HepG2 (cell line): ENCODE results near the gene NOSIP. TPM values are rescaled to one million over a fixed set of nuclear protein-coding genes. Genes with fewer than 3 reads are reported as not detected.

Source experiments
- ATAC-seq: fragments of 200-7000 bp; cut with Tn5 transposase; 3 replicates; pipeline ENCODE4 v1.9.1; 2020; ENCODE audit warnings: mild to moderate bottlenecking, moderate library complexity
- BruUV-seq: library from RNA; stranded (reverse); fragments of 400-500 nt; replicated peaks from 2 replicates; lab custom pipeline; 2021; lab: Mats Ljungman, UMichigan
- CTCF ChIA-PET: fragments of 300-600 bp; formaldehyde crosslinking; extraction: SDS; loops from one replicate; lab custom pipeline; 2021; ENCODE audit warnings: low total read pairs, inconsistent platforms, low intra/inter-chr PET ratio; lab: Yijun Ruan, JAX
- POLR2A ChIA-PET: fragments of 350-600 bp; sonication (Branson Sonifier 250); formaldehyde crosslinking; loops from one replicate; lab custom pipeline; 2020; ENCODE audit warnings: antibody characterized with exemption, inconsistent platforms; lab: Yijun Ruan, JAX
- DNase-seq: peaks from one replicate; pipeline ENCODE4 v3.0.0-alpha.2; 2015; ENCODE audit warnings: low spot score
- FAIRE-seq: peaks from 3 replicates; lab custom pipeline; 2011; peaks lifted over from hg19 to GRCh38; lab: Jason Lieb, UNC
- H2AFZ ChIP-seq: one replicate; pipeline ENCODE4 v1.6.1; 2011; ENCODE audit warnings: low read length, inconsistent platforms
- H3K27ac ChIP-seq: fragments of 300-600 bp; 3 replicates; pipeline ENCODE4 v1.8.0; 2011; ENCODE audit warnings: mixed run types, mild to moderate bottlenecking, mixed read lengths, low read length, inconsistent platforms; ENCODE audit not compliant: insufficient read depth; ENCODE audit errors: extremely low read length
- H3K27me3 ChIP-seq, 2 experiments: fragments of 200-600 bp in 1 of 2; 2 replicates in 1 of 2; 3 replicates in 1 of 2; pipeline versions ENCODE4 v1.6.0 to v1.8.0; 2011; ENCODE audit warnings: low read length in 2 of 2, mild to moderate bottlenecking in 2 of 2, moderate library complexity in 2 of 2, inconsistent platforms in 1 of 2; ENCODE audit not compliant: insufficient read depth in 2 of 2, control insufficient read depth in 1 of 2
- H3K36me3 ChIP-seq, 2 experiments: fragments of 200-600 bp in 1 of 2; replicated peaks in 1 of 2; 2 replicates in 1 of 2; 3 replicates in 1 of 2; pipeline versions ENCODE4 v1.5.1 to v1.8.0; 2011; ENCODE audit warnings: low read length in 2 of 2, inconsistent platforms in 1 of 2; ENCODE audit not compliant: insufficient read depth in 2 of 2, control insufficient read depth in 1 of 2
- H3K4me1 ChIP-seq: 2 replicates; pipeline ENCODE4 v1.5.1; 2012; ENCODE audit warnings: low read length, inconsistent platforms; ENCODE audit not compliant: insufficient read depth
- H3K4me2 ChIP-seq: 2 replicates; pipeline ENCODE4 v1.6.0; 2011; ENCODE audit warnings: low read depth, low read length, inconsistent platforms
- H3K4me3 ChIP-seq, 3 experiments: fragments of 200-600 bp in 1 of 3; sonication (generic), shearing (Covaris generic) in 1 of 3; replicated peaks in 1 of 3; 2 replicates each; pipeline ENCODE4 v1.5.1; 2011 to 2016; ENCODE audit warnings: low read length in 3 of 3, inconsistent platforms in 2 of 3, low read depth in 2 of 3, mild to moderate bottlenecking in 2 of 3, control low read depth in 1 of 3, mixed read lengths in 1 of 3; ENCODE audit not compliant: insufficient read depth in 1 of 3
- H3K79me2 ChIP-seq: one replicate; pipeline ENCODE4 v1.6.1; 2011; ENCODE audit warnings: low read length, inconsistent platforms; ENCODE audit not compliant: insufficient read depth
- H3K9ac ChIP-seq: 2 replicates; pipeline ENCODE4 v1.6.0; 2011; ENCODE audit warnings: mild to moderate bottlenecking, low read depth, low read length, inconsistent platforms; ENCODE audit not compliant: insufficient read depth
- H3K9me3 ChIP-seq: 2 replicates; pipeline ENCODE4 v1.5.1; 2012; ENCODE audit warnings: mild to moderate bottlenecking, low read length
- H4K20me1 ChIP-seq: 2 replicates; pipeline ENCODE4 v1.6.0; 2011; ENCODE audit warnings: inconsistent platforms, mild to moderate bottlenecking, low read length, moderate library complexity; ENCODE audit not compliant: insufficient read depth
- ESRRA ChIP-seq: sonication (generic); formaldehyde crosslinking; IDR thresholded peaks from 2 replicates; pipeline ENCODE4 v1.5.1; 2020; ENCODE audit warnings: mild to moderate bottlenecking, low read depth, missing genetic modification reagents
- GATAD1 ChIP-seq: IDR thresholded peaks from 2 replicates; pipeline ENCODE4 v1.6.1; 2016; ENCODE audit warnings: missing genetic modification reagents, missing compliant biosample characterization
- ZNF260 ChIP-seq: sonication (generic); formaldehyde crosslinking; IDR thresholded peaks from 2 replicates; pipeline ENCODE4 v1.4.0; 2020; ENCODE audit warnings: missing genetic modification reagents, low read depth, mild to moderate bottlenecking, borderline replicate concordance
- WGBS: methylation state at CpG from one replicate; pipeline ENCODE4 v1.1.6; 2017; ENCODE audit warnings: low lambda C conversion rate; 5-methylcytosine and 5-hydroxymethylcytosine counted together
- in situ Hi-C: cut with HindIII; loops from 2 replicates; pipeline ENCODE4 v1.10.0; 2017; ENCODE audit warnings: low pct_unique_long_range_greater_than_20kb; ENCODE audit not compliant: extremely low pct_ligation_motif_present
- intact Hi-C: fragments of 100-400 bp; cut with micrococcal nuclease; formaldehyde crosslinking; loops from one replicate; pipeline ENCODE4 v1.10.0; 2022; ENCODE audit not compliant: unreplicated experiment
- polyA plus RNA-seq, 8 experiments: library from polyadenylated mRNA; depleted of rRNA in 3 of 8; stranded (reverse) in 7 of 8; unstranded in 1 of 8; fragments of >200 nt; fragmentation: Illumina TruSeq in 4 of 8; extraction: Trizol in 4 of 8; gene quantifications; 2 replicates each; pipeline versions ENCODE4 v1.2.1 to v1.2.3, GENCODE V29; 2011 to 2016; ENCODE audit warnings: low read depth in 4 of 8, missing spikeins in 1 of 8, mixed read lengths in 1 of 8; ENCODE audit not compliant: insufficient read depth in 1 of 8
- total RNA-seq, 5 experiments: library from RNA; depleted of rRNA; stranded (reverse); fragments of >200 nt; fragmentation: Illumina TruSeq; extraction: Trizol; gene quantifications; 2 replicates each; pipeline ENCODE4 v1.2.3, GENCODE V29; 2016; ENCODE audit warnings: low read depth in 1 of 5
- TF ChIP-seq, protein P1 (sequence below): sonication (generic); formaldehyde crosslinking; IDR thresholded peaks from 2 replicates; pipeline ENCODE4 v1.8.0; 2023; ENCODE audit warnings: mild to moderate bottlenecking, missing genetic modification reagents
- TF ChIP-seq, protein P2 (sequence below): sonication (generic); formaldehyde crosslinking; IDR thresholded peaks from 2 replicates; pipeline ENCODE4 v1.8.1; 2023; ENCODE audit warnings: mild to moderate bottlenecking, missing genetic modification reagents
- TF ChIP-seq, protein P3 (sequence below): sonication (generic); formaldehyde crosslinking; IDR thresholded peaks from 2 replicates; pipeline ENCODE4 v1.9.0; 2021; ENCODE audit warnings: missing genetic modification reagents, borderline replicate concordance
- TF ChIP-seq, protein P4 (sequence below): sonication (generic); formaldehyde crosslinking; IDR thresholded peaks from 2 replicates; pipeline ENCODE4 v1.5.0; 2020; ENCODE audit warnings: missing genetic modification reagents

The NOSIP gene
- total and polyA plus RNA-seq, 2 of the 13 experiments (the other 11 are each of a cell fraction or from before 2014, with no cell fraction given) = 54.3 to 78.0 TPM

DNA sequence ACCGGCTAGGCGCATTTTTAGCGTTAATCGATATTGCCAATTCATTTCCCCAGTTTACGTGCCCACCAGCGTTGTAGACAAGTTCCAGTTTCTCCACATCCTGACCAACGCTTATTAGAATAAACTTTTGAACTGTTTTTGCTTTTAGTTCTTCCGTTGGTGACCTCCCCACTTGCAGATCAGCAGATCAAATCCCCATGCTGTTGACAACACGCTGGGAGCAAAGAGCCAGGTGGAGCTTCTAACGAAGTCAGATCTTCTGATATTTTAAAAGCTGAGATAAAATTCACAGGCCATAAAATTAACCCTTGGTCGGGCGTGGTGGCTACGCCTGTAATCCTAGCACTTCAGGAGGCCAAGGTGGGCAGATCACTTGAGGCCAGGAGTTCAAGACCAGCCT lies 31.3 kb downstream of the NOSIP start:
- in situ Hi-C loops (no loop called here), intact Hi-C loops (no loop called here)
- POLR2A ChIA-PET = no interaction called here
- Histone ChIP-seq H3K79me2 (no peaks in the 10 kb centered on the region), H3K27ac (no peak overlapping the region), H3K4me1 (peaks cover 20% of the 10 kb centered on the region), H3K9ac (no peak overlapping the region), H4K20me1 (no peaks in the 10 kb centered on the region), H3K4me2 (no peak overlapping the region), H3K27me3 (no peaks in the 10 kb centered on the region), H3K36me3 (no peaks in the 10 kb centered on the region), H3K9me3 (no peaks in the 10 kb centered on the region), H2AFZ (no peak overlapping the region), H3K4me3 (no peak overlapping the region)
- TF ChIP-seq ZNF260 (CRISPR knock-in tag) (no peak), ESRRA (CRISPR knock-in tag) (no peak), GATAD1 (CRISPR knock-in tag) (no peak)
- TF ChIP-seq, protein P1, sequence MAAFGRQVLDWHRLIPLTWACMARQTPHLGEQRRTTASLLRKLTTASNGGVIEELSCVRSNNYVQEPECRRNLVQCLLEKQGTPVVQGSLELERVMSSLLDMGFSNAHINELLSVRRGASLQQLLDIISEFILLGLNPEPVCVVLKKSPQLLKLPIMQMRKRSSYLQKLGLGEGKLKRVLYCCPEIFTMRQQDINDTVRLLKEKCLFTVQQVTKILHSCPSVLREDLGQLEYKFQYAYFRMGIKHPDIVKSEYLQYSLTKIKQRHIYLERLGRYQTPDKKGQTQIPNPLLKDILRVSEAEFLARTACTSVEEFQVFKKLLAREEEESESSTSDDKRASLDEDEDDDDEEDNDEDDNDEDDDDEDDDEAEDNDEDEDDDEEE (CRISPR knock-in tag) = no peak
- TF ChIP-seq, protein P2, sequence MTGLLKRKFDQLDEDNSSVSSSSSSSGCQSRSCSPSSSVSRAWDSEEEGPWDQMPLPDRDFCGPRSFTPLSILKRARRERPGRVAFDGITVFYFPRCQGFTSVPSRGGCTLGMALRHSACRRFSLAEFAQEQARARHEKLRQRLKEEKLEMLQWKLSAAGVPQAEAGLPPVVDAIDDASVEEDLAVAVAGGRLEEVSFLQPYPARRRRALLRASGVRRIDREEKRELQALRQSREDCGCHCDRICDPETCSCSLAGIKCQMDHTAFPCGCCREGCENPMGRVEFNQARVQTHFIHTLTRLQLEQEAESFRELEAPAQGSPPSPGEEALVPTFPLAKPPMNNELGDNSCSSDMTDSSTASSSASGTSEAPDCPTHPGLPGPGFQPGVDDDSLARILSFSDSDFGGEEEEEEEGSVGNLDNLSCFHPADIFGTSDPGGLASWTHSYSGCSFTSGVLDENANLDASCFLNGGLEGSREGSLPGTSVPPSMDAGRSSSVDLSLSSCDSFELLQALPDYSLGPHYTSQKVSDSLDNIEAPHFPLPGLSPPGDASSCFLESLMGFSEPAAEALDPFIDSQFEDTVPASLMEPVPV (CRISPR knock-in tag) = no peak
- TF ChIP-seq, protein P3, sequence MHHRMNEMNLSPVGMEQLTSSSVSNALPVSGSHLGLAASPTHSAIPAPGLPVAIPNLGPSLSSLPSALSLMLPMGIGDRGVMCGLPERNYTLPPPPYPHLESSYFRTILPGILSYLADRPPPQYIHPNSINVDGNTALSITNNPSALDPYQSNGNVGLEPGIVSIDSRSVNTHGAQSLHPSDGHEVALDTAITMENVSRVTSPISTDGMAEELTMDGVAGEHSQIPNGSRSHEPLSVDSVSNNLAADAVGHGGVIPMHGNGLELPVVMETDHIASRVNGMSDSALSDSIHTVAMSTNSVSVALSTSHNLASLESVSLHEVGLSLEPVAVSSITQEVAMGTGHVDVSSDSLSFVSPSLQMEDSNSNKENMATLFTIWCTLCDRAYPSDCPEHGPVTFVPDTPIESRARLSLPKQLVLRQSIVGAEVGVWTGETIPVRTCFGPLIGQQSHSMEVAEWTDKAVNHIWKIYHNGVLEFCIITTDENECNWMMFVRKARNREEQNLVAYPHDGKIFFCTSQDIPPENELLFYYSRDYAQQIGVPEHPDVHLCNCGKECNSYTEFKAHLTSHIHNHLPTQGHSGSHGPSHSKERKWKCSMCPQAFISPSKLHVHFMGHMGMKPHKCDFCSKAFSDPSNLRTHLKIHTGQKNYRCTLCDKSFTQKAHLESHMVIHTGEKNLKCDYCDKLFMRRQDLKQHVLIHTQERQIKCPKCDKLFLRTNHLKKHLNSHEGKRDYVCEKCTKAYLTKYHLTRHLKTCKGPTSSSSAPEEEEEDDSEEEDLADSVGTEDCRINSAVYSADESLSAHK = no peak
- TF ChIP-seq, protein P4, sequence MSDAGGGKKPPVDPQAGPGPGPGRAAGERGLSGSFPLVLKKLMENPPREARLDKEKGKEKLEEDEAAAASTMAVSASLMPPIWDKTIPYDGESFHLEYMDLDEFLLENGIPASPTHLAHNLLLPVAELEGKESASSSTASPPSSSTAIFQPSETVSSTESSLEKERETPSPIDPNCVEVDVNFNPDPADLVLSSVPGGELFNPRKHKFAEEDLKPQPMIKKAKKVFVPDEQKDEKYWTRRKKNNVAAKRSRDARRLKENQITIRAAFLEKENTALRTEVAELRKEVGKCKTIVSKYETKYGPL = no peak
- 94% methylated on average over 13 of the region's 13 CpGs for WGBS
- CTCF ChIA-PET = no interaction called here
- FAIRE-seq (no peak), DNase-seq (no peak), ATAC-seq (no peak)
- no TSS peak for BruUV-seq
